DMS79 (cell line): ENCODE measurements around the gene ACADS.

Source experiments
- DNase-seq: peaks from one replicate; lab custom pipeline; 2025; lab: John Stamatoyannopoulos, UW

The ACADS gene

DNA sequence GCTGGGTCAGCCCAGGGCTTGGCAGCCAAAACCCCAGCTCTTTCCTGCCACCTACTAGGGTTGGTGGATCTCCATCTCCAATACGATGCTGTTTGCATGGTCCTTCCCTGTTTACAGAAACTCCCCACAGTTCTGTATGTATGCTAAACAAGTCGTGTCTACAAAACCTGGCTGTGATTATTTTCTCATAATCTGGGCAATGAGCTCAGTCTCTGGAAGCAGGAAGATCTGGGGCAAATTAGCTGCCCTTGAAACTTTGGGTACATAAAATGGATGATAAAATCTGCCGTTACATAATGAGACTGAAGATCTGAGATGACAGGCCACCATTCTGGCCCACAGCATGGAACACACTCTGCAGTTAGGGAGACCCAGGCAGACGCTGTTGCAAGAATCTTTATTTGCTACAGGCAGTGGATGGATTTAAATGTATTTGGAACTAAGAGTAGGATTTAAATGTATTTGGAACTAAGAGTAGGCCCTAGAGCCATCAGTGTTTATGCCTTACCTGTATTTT is 31.7 kb downstream of the ACADS start:
- DNase-seq = no peak

DNA sequence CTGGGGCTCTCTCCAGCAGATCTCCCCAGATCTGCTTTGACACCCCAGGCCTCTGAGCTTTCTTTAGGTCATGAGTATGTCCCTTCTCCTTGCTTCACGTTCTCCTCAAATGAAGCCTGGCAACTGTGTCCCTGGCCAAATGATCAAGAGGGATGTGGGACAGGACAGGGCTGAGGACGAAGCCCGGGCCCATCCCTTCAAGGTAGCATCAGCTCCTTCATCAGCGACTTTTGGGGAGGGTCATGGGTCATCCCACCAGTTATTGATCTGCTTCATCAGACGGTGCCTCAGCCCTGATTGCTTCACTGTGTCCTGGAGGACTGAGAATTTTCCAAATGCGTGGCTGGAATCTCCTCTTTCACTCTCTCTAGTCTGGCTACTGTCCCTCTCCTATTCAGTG is 32.3 kb downstream of the ACADS start:
- DNase-seq = no peak

- DNase-seq = no peak
These were observed 33.4 kb downstream of the ACADS start for GRCh38 chr12:120758798-120759590.

GRCh38 chr12:120759591-120760348 is 34.1 kb downstream of the ACADS start:
- DNase-seq = peak; percentile 82

DNA sequence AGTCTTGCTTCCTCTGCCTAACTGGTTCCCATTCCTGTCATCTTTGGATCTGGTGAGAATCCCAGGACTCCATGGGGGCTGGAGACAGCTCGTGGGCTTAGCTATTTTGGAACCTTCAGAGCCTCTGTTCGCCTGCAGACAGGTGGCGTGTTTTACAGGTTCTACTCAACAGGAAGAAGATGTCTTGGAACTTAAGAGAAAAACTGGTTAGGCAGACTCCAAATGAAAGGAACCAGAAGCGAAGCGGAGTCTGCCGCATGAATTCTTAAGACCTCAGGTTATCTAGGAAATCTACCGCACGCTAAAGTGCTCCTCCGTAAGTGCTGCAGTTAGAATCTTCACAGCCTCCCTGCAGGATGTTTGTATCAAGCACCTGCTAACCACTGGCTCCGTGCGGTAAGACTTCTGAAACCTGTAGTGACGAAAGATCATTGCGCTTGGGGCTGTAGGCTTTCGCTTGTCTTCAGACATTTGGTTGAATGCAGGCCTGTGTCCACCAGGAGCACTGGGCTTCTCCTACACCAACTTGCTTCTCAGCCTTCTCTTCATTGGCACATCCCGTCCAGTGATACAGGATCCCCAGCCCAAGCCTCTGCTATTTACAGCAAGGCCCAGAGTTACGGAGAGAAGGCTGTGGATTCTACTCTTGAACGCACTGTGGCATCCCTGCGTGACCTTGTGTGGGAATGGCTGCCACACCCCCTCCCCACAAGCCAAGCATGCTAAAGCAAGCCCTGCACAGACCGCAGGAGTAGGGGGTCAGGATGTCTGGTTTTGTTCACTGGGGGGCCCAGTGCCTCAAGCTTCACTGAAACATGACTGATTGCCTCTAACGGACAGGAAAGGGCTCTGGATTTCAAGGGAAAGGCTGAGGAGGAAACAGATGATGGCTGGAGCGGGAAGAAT is 35.0 kb downstream of the ACADS start:
- peak; percentile 52 for DNase-seq

GRCh38 chr12:120761519-120761934 is 35.9 kb downstream of the ACADS start:
- no peak for DNase-seq

- DNase-seq = no peak
These were observed 36.5 kb downstream of the ACADS start for GRCh38 chr12:120762086-120762485.

DNA sequence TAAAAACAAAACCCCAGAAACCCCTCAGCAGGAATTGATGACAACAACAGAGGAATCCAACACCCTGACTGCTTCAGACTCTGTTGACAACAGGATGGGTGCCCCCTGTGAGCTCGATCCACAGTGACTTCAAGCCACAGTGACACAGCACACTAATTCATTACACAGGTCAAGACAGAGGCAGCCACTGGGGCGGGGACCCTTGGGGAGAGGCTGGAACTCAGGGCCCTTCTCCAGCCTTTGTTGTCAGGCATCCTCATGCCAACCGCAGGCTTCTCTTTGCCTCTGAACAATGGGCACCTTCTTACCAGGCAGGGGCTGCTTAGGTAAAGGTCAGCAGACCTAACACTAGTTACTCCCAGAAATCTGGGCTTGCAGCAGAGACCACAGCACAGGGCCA is 37.6 kb downstream of the ACADS start:
- DNase-seq = no peak

DNA sequence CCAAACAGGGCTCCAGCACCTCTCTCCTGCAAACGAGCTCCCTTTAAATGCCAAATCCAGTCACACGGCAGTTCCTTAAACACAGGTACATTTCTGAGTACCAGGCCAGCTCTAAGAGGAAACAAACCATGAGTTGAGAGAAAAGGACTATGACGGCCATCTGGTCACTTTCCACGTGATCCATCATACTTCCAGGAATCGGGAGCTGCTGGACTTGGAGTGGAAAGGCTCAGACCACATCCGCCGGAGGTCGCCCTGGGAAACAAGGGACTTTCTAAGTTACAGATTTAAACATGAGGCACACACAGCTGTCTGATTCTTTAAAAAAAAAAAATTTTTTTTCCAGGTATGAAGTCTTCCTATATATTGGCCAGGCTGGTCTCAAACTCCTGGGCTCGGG is 39.2 kb downstream of the ACADS start:
- no peak for DNase-seq

DNA sequence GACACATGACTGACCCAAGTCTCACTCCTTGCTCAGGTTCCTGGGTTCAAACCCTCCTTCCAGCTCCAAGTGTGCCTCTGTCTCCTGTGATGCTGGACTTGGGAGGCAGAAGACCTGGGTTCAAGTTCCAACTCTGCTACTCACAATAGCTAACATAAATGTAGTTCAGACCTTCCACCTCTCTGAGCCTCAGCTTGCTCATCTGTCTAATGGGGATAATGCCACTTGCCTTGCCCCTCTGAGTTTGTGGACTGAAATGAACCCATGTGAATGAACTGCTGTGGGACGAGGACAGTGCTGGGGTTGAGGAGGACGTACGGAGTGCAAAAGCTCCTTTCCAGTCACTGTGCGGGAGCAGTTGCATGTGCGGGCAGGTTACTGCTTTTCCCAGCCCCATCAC is 40.9 kb downstream of the ACADS start:
- no peak for DNase-seq

DNA sequence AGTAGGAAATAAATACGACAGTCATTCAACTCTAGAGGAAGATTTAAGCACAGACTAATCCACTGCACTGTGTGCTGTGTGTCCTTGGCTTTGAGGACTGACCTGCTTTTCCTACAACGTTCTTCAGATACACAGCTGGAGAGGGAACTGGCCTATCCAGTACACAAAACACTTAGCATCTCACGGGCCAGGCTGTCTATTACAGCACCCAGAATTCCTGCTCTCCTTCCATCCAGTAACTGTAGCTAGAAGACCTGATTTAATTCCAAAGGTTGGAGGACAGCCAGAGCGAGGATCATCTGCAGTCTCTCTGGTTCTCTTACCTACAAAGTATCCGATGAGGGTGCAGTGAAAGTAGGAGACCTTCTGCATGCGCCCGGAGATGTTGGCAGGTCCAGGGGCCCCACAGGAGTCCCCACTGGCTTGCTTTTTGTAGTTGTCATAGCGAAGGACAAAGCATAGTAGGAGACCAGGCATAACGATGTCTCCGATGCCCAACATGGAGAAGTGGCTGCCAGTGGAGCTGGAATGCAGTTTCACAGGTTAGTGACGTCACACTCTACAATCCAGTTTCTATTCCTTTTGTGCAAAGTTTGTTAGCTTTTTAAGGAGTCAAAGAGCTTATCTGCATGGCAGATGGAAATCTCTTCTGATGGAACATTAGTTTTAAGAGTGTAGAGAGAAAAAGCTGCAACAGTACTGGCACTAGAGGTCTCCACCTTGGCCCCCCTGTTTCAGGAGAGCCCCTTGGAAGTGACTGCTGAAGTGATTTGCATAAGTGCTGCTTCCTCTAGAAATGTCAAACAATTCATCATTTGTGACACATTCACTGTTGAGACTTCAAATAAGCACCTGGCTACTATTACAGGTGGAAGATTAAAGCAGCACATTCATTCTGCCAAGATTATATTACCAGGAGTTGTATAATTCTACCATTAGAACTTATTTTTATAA is 41.7 kb downstream of the ACADS start:
- DNase-seq = no peak

DNA sequence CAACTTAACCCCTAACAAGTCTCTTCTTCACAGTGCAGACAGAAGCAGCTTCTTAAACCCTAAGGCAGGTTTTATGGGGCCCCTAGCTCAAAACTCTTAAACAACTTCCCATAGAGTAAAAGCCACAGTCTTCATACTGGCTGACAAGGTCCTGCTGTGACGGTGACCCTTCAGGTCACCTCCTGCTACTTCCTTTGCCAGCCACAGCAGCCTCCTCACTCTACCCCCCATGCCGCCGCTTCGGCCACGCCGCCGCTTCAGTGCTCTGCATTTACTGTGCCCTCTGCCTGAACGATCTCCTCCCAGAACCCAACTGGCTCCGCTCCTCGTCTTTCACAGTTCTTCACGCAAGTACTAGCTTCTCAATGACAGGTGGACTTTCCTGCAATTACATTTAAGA is 45.5 kb downstream of the ACADS start:
- DNase-seq = no peak

GRCh38 chr12:120774169-120774916 is 48.7 kb downstream of the ACADS start:
- no peak for DNase-seq

- DNase-seq = no peak
These were observed 50.4 kb downstream of the ACADS start for GRCh38 chr12:120775862-120776552.

- no peak for DNase-seq
These were observed 57.6 kb downstream of the ACADS start for GRCh38 chr12:120783197-120783596.

DNA sequence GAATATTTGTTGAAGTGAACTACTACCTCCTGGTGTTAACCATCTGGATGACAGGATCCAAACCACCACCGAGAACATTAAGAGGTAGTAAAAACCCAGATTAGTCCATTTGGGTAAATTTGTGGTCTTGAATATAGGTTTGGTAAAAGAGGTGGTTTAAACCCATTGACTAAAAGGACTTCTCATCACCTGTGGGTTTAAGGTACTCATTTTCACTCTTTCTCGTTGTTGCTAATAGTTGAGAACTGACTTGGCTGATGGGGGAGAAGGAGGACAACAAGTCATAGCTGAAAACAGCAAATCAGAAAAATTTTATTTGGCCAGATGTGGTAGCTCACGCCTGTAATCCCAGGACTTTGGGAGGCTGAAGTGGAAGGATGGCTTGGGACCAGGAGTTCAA is 59.2 kb downstream of the ACADS start:
- no peak for DNase-seq

- DNase-seq = no peak
These were observed 62.3 kb downstream of the ACADS start for GRCh38 chr12:120787889-120788288.
